Measurements from ENCODE around the gene HBS1L.

The HBS1L gene

DNA sequence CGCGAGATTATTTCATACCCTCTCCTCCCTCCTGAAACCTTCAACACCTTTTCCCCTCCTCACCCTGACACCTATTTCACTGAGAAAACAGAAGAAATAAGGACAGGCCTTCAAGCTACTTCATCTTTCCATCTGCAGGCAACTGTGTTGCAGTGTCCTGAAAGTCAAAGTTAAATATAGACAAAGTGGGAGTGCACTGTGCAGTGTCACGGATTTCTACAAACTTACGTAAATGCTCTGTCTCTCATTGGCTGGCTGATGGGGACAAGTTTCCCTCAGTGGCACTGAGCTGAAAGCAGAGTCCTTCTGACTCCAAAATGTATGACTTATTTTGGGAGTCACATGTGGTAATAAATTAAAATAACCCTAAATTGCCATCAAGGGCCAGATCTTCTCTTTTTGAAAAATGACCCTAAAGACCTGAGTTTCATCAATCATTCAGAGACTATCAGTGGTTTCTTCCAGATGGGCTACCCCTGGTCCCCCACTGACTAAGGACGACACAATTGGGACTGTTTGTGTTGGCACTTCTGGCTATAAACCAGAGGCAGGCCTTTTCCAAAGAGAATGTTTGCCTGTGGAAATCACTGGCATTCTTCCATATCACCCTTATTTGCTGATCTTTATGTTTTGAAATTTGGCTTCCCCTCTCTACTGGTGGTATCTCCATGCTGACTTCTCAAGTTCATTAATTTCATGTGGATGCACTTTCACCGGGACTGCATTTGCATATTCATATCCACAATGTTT lies 126.3 kb downstream of the HBS1L start:
- Mint-ChIP-seq H3K36me3 (ENCODE audit: low read depth) (no peaks in the 10 kb centered on the region), H3K4me1 (peaks cover 15% of the 10 kb centered on the region), H3K27me3 (ENCODE audit: low read depth, poor library complexity) (peaks cover 7% of the 10 kb centered on the region), H3K27ac (peak overlapping the region; percentile 34), H3K9me3 (no peaks in the 10 kb centered on the region), H3K4me3 (no peak overlapping the region)
- no peak for DNase-seq
- TF ChIP-seq, protein P1, sequence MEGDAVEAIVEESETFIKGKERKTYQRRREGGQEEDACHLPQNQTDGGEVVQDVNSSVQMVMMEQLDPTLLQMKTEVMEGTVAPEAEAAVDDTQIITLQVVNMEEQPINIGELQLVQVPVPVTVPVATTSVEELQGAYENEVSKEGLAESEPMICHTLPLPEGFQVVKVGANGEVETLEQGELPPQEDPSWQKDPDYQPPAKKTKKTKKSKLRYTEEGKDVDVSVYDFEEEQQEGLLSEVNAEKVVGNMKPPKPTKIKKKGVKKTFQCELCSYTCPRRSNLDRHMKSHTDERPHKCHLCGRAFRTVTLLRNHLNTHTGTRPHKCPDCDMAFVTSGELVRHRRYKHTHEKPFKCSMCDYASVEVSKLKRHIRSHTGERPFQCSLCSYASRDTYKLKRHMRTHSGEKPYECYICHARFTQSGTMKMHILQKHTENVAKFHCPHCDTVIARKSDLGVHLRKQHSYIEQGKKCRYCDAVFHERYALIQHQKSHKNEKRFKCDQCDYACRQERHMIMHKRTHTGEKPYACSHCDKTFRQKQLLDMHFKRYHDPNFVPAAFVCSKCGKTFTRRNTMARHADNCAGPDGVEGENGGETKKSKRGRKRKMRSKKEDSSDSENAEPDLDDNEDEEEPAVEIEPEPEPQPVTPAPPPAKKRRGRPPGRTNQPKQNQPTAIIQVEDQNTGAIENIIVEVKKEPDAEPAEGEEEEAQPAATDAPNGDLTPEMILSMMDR (IDR thresholded peaks at IDR 0.05), result no peak

DNA sequence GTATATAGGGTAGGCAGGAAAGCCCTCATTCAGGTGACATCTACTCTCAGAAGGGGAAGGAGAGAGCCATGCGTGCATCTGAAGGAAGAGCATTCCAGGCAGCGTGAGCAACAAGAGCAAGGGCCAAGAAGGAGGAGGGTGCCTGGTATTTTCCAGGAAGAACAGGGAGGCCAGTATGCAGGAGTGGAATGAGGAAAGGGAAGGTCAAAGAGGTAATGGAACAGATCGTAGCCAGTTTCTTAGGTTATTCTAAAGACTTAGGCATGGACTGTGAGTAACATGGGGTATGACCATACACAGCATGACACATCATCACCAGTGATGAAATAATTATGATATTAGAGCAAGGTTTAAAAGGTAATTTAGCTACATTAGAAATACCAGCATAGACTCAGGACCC lies 128.8 kb downstream of the HBS1L start:
- no peak overlapping the region for H3K4me3 Mint-ChIP-seq
- no peaks in the 10 kb centered on the region for H3K9me3 Mint-ChIP-seq
- peaks cover 15% of the 10 kb centered on the region for H3K4me1 Mint-ChIP-seq
- no peaks in the 10 kb centered on the region for H3K27me3 Mint-ChIP-seq (ENCODE audit: low read depth, poor library complexity)
- DNase-seq, result no peak
- no peaks in the 10 kb centered on the region for H3K36me3 Mint-ChIP-seq (ENCODE audit: low read depth)
- TF ChIP-seq, protein P1 (IDR thresholded peaks at IDR 0.05), result no peak
- H3K27ac Mint-ChIP-seq, result no peak overlapping the region

DNA sequence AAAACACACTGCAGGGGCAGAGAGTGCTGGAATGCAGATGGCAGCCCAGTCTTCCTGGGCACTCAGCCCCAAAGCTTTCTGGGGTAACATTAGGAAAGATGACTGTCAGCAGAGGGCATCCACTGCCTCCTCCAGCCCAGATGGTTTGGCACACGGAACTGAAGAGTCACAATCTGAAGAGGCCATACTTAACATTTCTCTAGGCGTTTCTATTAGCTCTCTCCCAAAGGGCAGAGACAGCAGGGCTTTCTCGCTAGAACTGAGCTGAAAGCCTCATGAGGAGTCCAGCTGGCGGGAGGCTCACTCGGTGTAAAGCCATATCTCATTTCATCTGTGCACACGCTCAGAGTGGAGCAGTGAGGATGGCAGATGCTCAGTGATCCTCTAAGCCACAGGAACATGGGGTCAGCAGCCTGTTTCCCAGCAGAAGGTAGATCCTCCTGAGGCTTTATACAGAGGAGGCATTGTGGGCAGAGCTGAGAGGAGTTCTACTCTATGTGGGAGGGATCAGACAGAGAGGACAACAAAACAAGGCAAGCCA lies 132.8 kb downstream of the HBS1L start:
- no peak for DNase-seq
- Mint-ChIP-seq H3K27me3 (ENCODE audit: low read depth, poor library complexity) (peaks cover 6% of the 10 kb centered on the region), H3K4me3 (no peak overlapping the region), H3K4me1 (no peaks in the 10 kb centered on the region), H3K36me3 (ENCODE audit: low read depth) (no peaks in the 10 kb centered on the region), H3K9me3 (no peaks in the 10 kb centered on the region), H3K27ac (no peak overlapping the region)
- TF ChIP-seq, protein P1 (IDR thresholded peaks at IDR 0.05), result no peak

DNA sequence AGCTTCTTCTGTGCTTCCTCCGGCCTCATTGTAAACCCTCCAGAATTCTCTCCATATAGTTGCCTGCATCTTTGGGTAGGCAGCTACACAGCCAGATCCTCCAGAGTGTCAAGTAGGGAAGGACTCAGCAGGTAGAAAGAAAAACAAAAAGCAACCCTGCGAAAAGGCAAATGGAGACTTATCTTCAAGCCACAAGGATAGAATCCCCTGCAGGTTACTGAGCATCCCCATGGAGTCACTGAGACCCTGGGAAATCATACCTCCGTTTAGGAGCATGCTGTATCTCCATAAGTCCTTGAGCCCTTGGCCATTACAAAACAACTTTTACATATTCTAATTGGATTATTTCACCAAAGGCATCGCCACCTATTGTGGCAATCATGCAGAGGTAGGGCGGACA lies 133.3 kb downstream of the HBS1L start:
- Mint-ChIP-seq H3K27me3 (ENCODE audit: low read depth, poor library complexity) (peaks cover 6% of the 10 kb centered on the region), H3K4me1 (no peaks in the 10 kb centered on the region), H3K27ac (no peak overlapping the region), H3K4me3 (no peak overlapping the region), H3K36me3 (ENCODE audit: low read depth) (no peaks in the 10 kb centered on the region), H3K9me3 (no peaks in the 10 kb centered on the region)
- TF ChIP-seq, protein P1 (IDR thresholded peaks at IDR 0.05), result no peak
- DNase-seq, result no peak

DNA sequence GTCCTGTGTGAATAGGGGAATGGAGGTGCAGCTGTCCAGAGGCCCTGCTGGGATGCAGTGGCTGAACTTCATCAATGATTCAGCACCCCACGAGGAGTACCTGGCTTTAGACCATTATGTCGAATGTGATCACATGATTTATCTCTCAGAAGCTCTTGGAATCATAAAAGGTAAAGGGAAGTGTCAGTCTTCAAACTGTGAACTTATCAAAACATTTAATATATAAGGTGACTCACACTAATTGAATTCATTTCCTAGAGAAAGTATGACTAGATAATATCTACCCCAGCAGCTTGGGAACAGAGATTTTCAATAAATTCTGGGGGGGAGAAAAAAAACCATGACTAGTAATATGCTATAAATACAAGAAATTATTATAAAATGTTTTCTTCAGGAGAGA lies 134.2 kb downstream of the HBS1L start:
- Mint-ChIP-seq H3K4me3 (no peak overlapping the region), H3K27me3 (ENCODE audit: low read depth, poor library complexity) (peaks cover 6% of the 10 kb centered on the region), H3K36me3 (ENCODE audit: low read depth) (no peaks in the 10 kb centered on the region), H3K27ac (no peak overlapping the region), H3K4me1 (no peaks in the 10 kb centered on the region), H3K9me3 (no peaks in the 10 kb centered on the region)
- no peak for DNase-seq
- TF ChIP-seq, protein P1 (IDR thresholded peaks at IDR 0.05), result no peak
